CD4-positive, alpha-beta T cell (primary cell): Measurements from ENCODE around the gene GJA10. TPM values are rescaled to one million over a fixed set of nuclear protein-coding genes. Genes with fewer than 3 reads are reported as not detected.
A peak's percentile ranks its signal among the peaks of the same experiment; 100 is the strongest.

Source experiments
- ATAC-seq: fragments of 200-7000 bp; cut with Tn5 transposase; one replicate; pipeline ENCODE4 v1.10.0; 2022; ENCODE audit warnings: mild to moderate bottlenecking; ENCODE audit not compliant: poor library complexity
- CTCF ChIA-PET: fragments of 350-600 bp; sonication (Branson Sonifier 250); formaldehyde crosslinking; loops from one replicate; lab custom pipeline; 2021; ENCODE audit warnings: antibody characterized with exemption, inconsistent platforms; lab: Charles Lee
- POLR2A ChIA-PET: fragments of 350-600 bp; sonication (Branson Sonifier 250); formaldehyde crosslinking; loops from one replicate; lab custom pipeline; 2021; ENCODE audit warnings: antibody characterized with exemption, inconsistent platforms; lab: Charles Lee
- DNase-seq, 14 experiments: peaks; one replicate each; pipeline ENCODE4 v3.0.0-alpha.2; 2013 to 2020; ENCODE audit warnings: mixed read lengths in 2 of 14
- H3K27ac ChIP-seq, 2 donors: one replicate each; pipeline versions ENCODE4 v1.5.1 to v1.7.0; 2013; ENCODE audit warnings: low read length in 2 of 2, low read depth in 1 of 2, mild to moderate bottlenecking in 1 of 2
- H3K27me3 ChIP-seq, 2 experiments: 1 replicate in 1 of 2; 2 replicates in 1 of 2; pipeline versions ENCODE4 v1.6.1 to v1.7.0; 2013; ENCODE audit warnings: low read length in 2 of 2, control low read depth in 1 of 2, mild to moderate bottlenecking in 1 of 2, moderate library complexity in 1 of 2; ENCODE audit not compliant: insufficient read depth in 2 of 2, control insufficient read depth in 1 of 2
- H3K36me3 ChIP-seq: one replicate; pipeline ENCODE4 v1.6.1; 2013; ENCODE audit warnings: low read length, control low read depth; ENCODE audit not compliant: insufficient read depth
- H3K4me1 ChIP-seq: one replicate; pipeline ENCODE4 v1.6.1; 2013; ENCODE audit warnings: low read length, control low read depth; ENCODE audit not compliant: insufficient read depth
- H3K4me3 ChIP-seq: one replicate; pipeline ENCODE4 v1.5.1; 2013; ENCODE audit warnings: mild to moderate bottlenecking, low read length, moderate library complexity
- H3K9me3 ChIP-seq, 2 experiments: 1 replicate in 1 of 2; 2 replicates in 1 of 2; pipeline versions ENCODE4 v1.6.1 to v1.7.0; 2013; ENCODE audit warnings: low read length in 2 of 2, mild to moderate bottlenecking in 2 of 2, control low read depth in 1 of 2, moderate library complexity in 1 of 2; ENCODE audit not compliant: control insufficient read depth in 1 of 2, insufficient read depth in 1 of 2
- H3K27ac Mint-ChIP-seq: one replicate; pipeline ENCODE4 v1.8.0; 2020; ENCODE audit warnings: mixed read lengths
- H3K27me3 Mint-ChIP-seq: one replicate; pipeline ENCODE4 v1.8.0; 2021; ENCODE audit warnings: mixed read lengths
- H3K36me3 Mint-ChIP-seq: one replicate; pipeline ENCODE4 v1.8.0; 2021; ENCODE audit warnings: low read depth, mixed read lengths
- H3K4me1 Mint-ChIP-seq: one replicate; pipeline ENCODE4 v1.8.0; 2021; ENCODE audit warnings: low read depth, mixed read lengths
- H3K4me3 Mint-ChIP-seq: one replicate; pipeline ENCODE4 v1.8.0; 2020; ENCODE audit warnings: mild to moderate bottlenecking, mixed read lengths
- H3K9me3 Mint-ChIP-seq: one replicate; pipeline ENCODE4 v1.8.0; 2020; ENCODE audit warnings: mixed read lengths
- intact Hi-C, 2 experiments: fragments of 100-400 bp; cut with DNase I in 1 of 2; cut with micrococcal nuclease in 1 of 2; formaldehyde crosslinking; loops; one replicate each; pipeline versions ENCODE4 v1.15.1 to v1.9.0; 2023 to 2025; cut with DNase I, micrococcal nuclease
- total RNA-seq, 174 experiments: library from RNA in 2 of 174; stranded (reverse) in 2 of 174; gene quantifications; one replicate each; pipeline ENCODE4 v1.2.3 and lab custom pipeline; 2021 to 2026
- TF ChIP-seq, protein P1 (sequence below): fragments of 200-600 bp; IDR thresholded peaks from one replicate; pipeline ENCODE4 v1.8.0; 2022; ENCODE audit warnings: antibody characterized with exemption, mild to moderate bottlenecking

GJA10 gene
- total RNA-seq, 2 experiments from 2014 or later, result not detected

- H3K36me3 Mint-ChIP-seq, result peaks cover 80% of the 10 kb centered on the region
- Histone ChIP-seq H3K36me3 (peaks cover 63% of the 10 kb centered on the region), H3K27me3 (no peaks in the 10 kb centered on the region), H3K27ac (no peak overlapping the region), H3K4me3 (no peak overlapping the region), H3K4me1 (no peaks in the 10 kb centered on the region), H3K9me3 (peaks cover 0 to 6% of the 10 kb centered on the region in 2 experiments)
- TF ChIP-seq, protein P1, sequence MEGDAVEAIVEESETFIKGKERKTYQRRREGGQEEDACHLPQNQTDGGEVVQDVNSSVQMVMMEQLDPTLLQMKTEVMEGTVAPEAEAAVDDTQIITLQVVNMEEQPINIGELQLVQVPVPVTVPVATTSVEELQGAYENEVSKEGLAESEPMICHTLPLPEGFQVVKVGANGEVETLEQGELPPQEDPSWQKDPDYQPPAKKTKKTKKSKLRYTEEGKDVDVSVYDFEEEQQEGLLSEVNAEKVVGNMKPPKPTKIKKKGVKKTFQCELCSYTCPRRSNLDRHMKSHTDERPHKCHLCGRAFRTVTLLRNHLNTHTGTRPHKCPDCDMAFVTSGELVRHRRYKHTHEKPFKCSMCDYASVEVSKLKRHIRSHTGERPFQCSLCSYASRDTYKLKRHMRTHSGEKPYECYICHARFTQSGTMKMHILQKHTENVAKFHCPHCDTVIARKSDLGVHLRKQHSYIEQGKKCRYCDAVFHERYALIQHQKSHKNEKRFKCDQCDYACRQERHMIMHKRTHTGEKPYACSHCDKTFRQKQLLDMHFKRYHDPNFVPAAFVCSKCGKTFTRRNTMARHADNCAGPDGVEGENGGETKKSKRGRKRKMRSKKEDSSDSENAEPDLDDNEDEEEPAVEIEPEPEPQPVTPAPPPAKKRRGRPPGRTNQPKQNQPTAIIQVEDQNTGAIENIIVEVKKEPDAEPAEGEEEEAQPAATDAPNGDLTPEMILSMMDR, result no peak
- ChIA-PET POLR2A (no interaction called here), CTCF (no interaction called here)
- peaks cover 6% of the 10 kb centered on the region for H3K4me1 Mint-ChIP-seq
- DNase-seq (no peak), ATAC-seq (no peak)
- H3K27ac Mint-ChIP-seq, result no peak overlapping the region
- no peak overlapping the region for H3K4me3 Mint-ChIP-seq
- no peaks in the 10 kb centered on the region for H3K9me3 Mint-ChIP-seq
- intact Hi-C loops, result no loop called here
- H3K27me3 Mint-ChIP-seq, result no peaks in the 10 kb centered on the region
These were observed 28.1 kb upstream of the GJA10 start for GRCh38 chr6:89866024-89866678.

GRCh38 chr6:89873721-89874120 is 20.5 kb upstream of the GJA10 start:
- TF ChIP-seq, protein P1, result no peak
- no peak overlapping the region for H3K27ac Mint-ChIP-seq
- no peak overlapping the region for H3K4me3 Mint-ChIP-seq
- intact Hi-C loops, result no loop called here
- Histone ChIP-seq H3K36me3 (peaks cover 25% of the 10 kb centered on the region), H3K27ac (no peak overlapping the region), H3K4me3 (no peak overlapping the region), H3K27me3 (no peaks in the 10 kb centered on the region), H3K4me1 (no peaks in the 10 kb centered on the region), H3K9me3 (no peaks in the 10 kb centered on the region)
- H3K4me1 Mint-ChIP-seq, result no peaks in the 10 kb centered on the region
- ATAC-seq (no peak), DNase-seq (no peak)
- H3K27me3 Mint-ChIP-seq, result no peaks in the 10 kb centered on the region
- no peaks in the 10 kb centered on the region for H3K9me3 Mint-ChIP-seq
- peaks cover 44% of the 10 kb centered on the region for H3K36me3 Mint-ChIP-seq
- CTCF ChIA-PET, result interaction anchor here (1.0 kb wide), 1 partner anchor 9 kb away, joined by 4 read pairs; no protein-coding TSS in a partner anchor
- POLR2A ChIA-PET, result interaction anchor here (0.6 kb wide), 1 partner anchor 145 kb away, joined by 3 read pairs; no protein-coding TSS in a partner anchor

DNA sequence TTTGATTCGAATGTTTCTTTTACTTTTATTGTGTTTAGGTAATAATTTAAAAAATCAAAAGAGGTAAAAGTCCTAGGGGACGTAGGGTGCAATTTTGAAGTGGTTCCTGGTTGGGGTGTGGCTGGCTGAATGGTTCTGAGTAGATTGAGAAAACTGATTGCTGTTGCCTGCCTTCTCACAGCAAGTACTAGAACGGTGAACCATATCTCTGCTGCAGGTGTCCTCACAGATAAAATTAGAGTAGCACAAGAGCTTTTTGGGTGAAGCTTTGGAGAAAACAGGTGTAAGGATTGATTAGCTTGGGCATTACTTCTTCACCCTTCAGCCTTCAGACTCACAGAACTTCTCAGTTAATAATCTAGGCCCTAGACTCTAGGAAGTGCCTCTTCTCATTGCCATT is 19.8 kb upstream of the GJA10 start:
- ATAC-seq (no peak), DNase-seq (no peak)
- Histone ChIP-seq H3K4me1 (no peaks in the 10 kb centered on the region), H3K4me3 (no peak overlapping the region), H3K27ac (no peak overlapping the region), H3K9me3 (no peaks in the 10 kb centered on the region), H3K27me3 (no peaks in the 10 kb centered on the region), H3K36me3 (peaks cover 25% of the 10 kb centered on the region)
- Mint-ChIP-seq H3K36me3 (peaks cover 41% of the 10 kb centered on the region), H3K9me3 (no peaks in the 10 kb centered on the region), H3K27ac (peak overlapping the region; percentile 33), H3K4me3 (no peak overlapping the region), H3K4me1 (no peaks in the 10 kb centered on the region), H3K27me3 (no peaks in the 10 kb centered on the region)
- POLR2A ChIA-PET, result no interaction called here
- CTCF ChIA-PET, result no interaction called here
- intact Hi-C loops, result no loop called here
- TF ChIP-seq, protein P1, result no peak
